Fibroblast of mammary gland (primary cell): ENCODE measurements around the gene PRR20C.
"Not testable (repeated sequence)": the region's sequence is repeated elsewhere in the genome, so short reads cannot be mapped to it uniquely, and the experiment has no call there.

Experiments
- DNase-seq: peaks from one replicate; pipeline ENCODE4 v3.0.0-alpha.2; 2010; ENCODE audit warnings: low read depth
- H3K4me3 ChIP-seq: 2 replicates; pipeline ENCODE4 v1.5.1; 2011; ENCODE audit warnings: low read depth, mild to moderate bottlenecking, low read length, moderate library complexity; ENCODE audit not compliant: control insufficient read depth
- TF ChIP-seq, protein P1 (sequence below): conservative IDR thresholded peaks from 2 replicates; pipeline ENCODE4 v1.5.1; 2011; ENCODE audit warnings: low read depth, low read length, inconsistent platforms; ENCODE audit not compliant: control insufficient read depth, insufficient read depth

Gene PRR20C

GRCh38 chr13:57166897-57167296 is 13.0 kb downstream of the PRR20C start, which contains the start of gene PRR20E:
PRR20E (plus strand) TSS chr13:57167197; CDS start chr13:57167584, 387 bp downstream.
- DNase-seq, H3K4me3 ChIP-seq: not testable (repeated sequence)

GRCh38 chr13:57191667-57192066 is 37.8 kb downstream of the PRR20C start:
- TF ChIP-seq, protein P1, sequence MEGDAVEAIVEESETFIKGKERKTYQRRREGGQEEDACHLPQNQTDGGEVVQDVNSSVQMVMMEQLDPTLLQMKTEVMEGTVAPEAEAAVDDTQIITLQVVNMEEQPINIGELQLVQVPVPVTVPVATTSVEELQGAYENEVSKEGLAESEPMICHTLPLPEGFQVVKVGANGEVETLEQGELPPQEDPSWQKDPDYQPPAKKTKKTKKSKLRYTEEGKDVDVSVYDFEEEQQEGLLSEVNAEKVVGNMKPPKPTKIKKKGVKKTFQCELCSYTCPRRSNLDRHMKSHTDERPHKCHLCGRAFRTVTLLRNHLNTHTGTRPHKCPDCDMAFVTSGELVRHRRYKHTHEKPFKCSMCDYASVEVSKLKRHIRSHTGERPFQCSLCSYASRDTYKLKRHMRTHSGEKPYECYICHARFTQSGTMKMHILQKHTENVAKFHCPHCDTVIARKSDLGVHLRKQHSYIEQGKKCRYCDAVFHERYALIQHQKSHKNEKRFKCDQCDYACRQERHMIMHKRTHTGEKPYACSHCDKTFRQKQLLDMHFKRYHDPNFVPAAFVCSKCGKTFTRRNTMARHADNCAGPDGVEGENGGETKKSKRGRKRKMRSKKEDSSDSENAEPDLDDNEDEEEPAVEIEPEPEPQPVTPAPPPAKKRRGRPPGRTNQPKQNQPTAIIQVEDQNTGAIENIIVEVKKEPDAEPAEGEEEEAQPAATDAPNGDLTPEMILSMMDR: no peak
- no peak for DNase-seq
- H3K4me3 ChIP-seq: no peak overlapping the region
